ENCODE results near the gene TIPARP.

GRCh38 chr3:156716105-156716862 is 41.9 kb downstream of the TIPARP start:
- TF ChIP-seq CTCF (IDR thresholded peaks at IDR 0.05): no peak
- no peak for TF ChIP-seq EP300 (IDR thresholded peaks at IDR 0.05)
- TF ChIP-seq POLR2AphosphoS5 (IDR thresholded peaks at IDR 0.05): no peak
- TF ChIP-seq POLR2A (IDR thresholded peaks at IDR 0.05): no peak

Measured in sigmoid colon (tissue), 4 donors.